Fibroblast of lung (primary cell): ENCODE data around the gene MATN4. TPM values are rescaled to one million over a fixed set of nuclear protein-coding genes. Genes with fewer than 3 reads are reported as not detected.
A peak's percentile ranks its signal among the peaks of the same experiment; 100 is the strongest.

Source experiments
- DNase-seq, 2 donors: peaks; one replicate each; pipeline versions ENCODE4 v3.0.0 to v3.0.0-alpha.2; 2010; ENCODE audit warnings: low read depth in 2 of 2
- H2AFZ ChIP-seq: 2 replicates; pipeline ENCODE4 v1.5.1; 2012; ENCODE audit warnings: low read length, control low read depth, inconsistent platforms
- H3K27ac ChIP-seq: 2 replicates; pipeline ENCODE4 v1.5.1; 2011; ENCODE audit warnings: low read length, control low read depth; ENCODE audit not compliant: insufficient read depth
- H3K27me3 ChIP-seq: 2 replicates; pipeline ENCODE4 v1.5.1; 2011; ENCODE audit warnings: mild to moderate bottlenecking, low read length; ENCODE audit not compliant: control insufficient read depth, insufficient read depth
- H3K36me3 ChIP-seq: 2 replicates; pipeline ENCODE4 v1.5.1; 2011; ENCODE audit warnings: low read length; ENCODE audit not compliant: control insufficient read depth, insufficient read depth
- H3K4me1 ChIP-seq: 2 replicates; pipeline ENCODE4 v1.5.1; 2011; ENCODE audit warnings: low read length; ENCODE audit not compliant: control insufficient read depth, insufficient read depth; ENCODE audit errors: extremely low read depth
- H3K4me2 ChIP-seq: 2 replicates; pipeline ENCODE4 v1.5.1; 2011; ENCODE audit warnings: low read length, control low read depth; ENCODE audit not compliant: insufficient read depth; ENCODE audit errors: extremely low read depth
- H3K4me3 ChIP-seq, 4 experiments: fragments of 200-600 bp in 1 of 4; sonication (generic) in 1 of 4; replicated peaks in 1 of 4; 2 replicates each; pipeline ENCODE4 v1.5.1; 2011 to 2016; ENCODE audit warnings: low read length in 4 of 4, low read depth in 3 of 4, mild to moderate bottlenecking in 3 of 4, control low read depth in 2 of 4, inconsistent platforms in 1 of 4, mixed read lengths in 1 of 4; ENCODE audit not compliant: insufficient read depth in 1 of 4; ENCODE audit errors: control extremely low read depth in 1 of 4
- H3K79me2 ChIP-seq: 2 replicates; pipeline ENCODE4 v1.5.1; 2012; ENCODE audit warnings: mild to moderate bottlenecking, low read length, inconsistent platforms; ENCODE audit not compliant: control insufficient read depth, insufficient read depth
- H3K9ac ChIP-seq: 2 replicates; pipeline ENCODE4 v1.5.1; 2011; ENCODE audit warnings: mild to moderate bottlenecking, low read length, control low read depth; ENCODE audit not compliant: insufficient read depth
- H3K9me3 ChIP-seq: 2 replicates; pipeline ENCODE4 v1.5.1; 2012; ENCODE audit warnings: low read depth, low read length; ENCODE audit not compliant: control insufficient read depth, insufficient read depth
- H4K20me1 ChIP-seq: 2 replicates; pipeline ENCODE4 v1.5.1; 2011; ENCODE audit warnings: low read length; ENCODE audit not compliant: control insufficient read depth, insufficient read depth; ENCODE audit errors: extremely low read depth
- CTCF ChIP-seq, 2 donors: IDR thresholded peaks in 1 of 2; conservative IDR thresholded peaks in 1 of 2; 1 replicate in 1 of 2; 2 replicates in 1 of 2; pipeline ENCODE4 v1.5.1; 2011 to 2012; ENCODE audit warnings: low read length in 2 of 2, control low read depth in 1 of 2, inconsistent platforms in 1 of 2, low read depth in 1 of 2, mild to moderate bottlenecking in 1 of 2
- EZH2 ChIP-seq: IDR thresholded peaks from 2 replicates; pipeline ENCODE4 v1.5.1; 2012; ENCODE audit warnings: low read length, control low read depth, mild to moderate bottlenecking; ENCODE audit errors: missing control alignments
- polyA plus RNA-seq, 2 donors: library from polyadenylated mRNA; depleted of rRNA in 1 of 2; stranded (reverse) in 1 of 2; unstranded in 1 of 2; fragments of >200 nt; gene quantifications; 2 replicates each; pipeline ENCODE4 v1.2.1, GENCODE V29; 2011 to 2012; ENCODE audit warnings: missing spikeins in 1 of 2
- total RNA-seq: library from RNA; depleted of rRNA; stranded (reverse); fragments of >200 nt; gene quantifications from 2 replicates; pipeline ENCODE4 v1.2.1, GENCODE V29; 2014

The MATN4 gene
- total and polyA plus RNA-seq, 2 donors (not counting 1 experiment from before 2014, with no cell fraction given): under 0.01 to 0.06 TPM

GRCh38 chr20:45322952-45323383 is 14.9 kb upstream of the MATN4 start:
- Histone ChIP-seq H3K9me3 (no peaks in the 10 kb centered on the region), H3K27ac (no peak overlapping the region), H4K20me1 (no peaks in the 10 kb centered on the region), H3K4me1 (no peaks in the 10 kb centered on the region), H2AFZ (no peak overlapping the region), H3K9ac (no peak overlapping the region), H3K79me2 (no peaks in the 10 kb centered on the region), H3K36me3 (peaks cover 10% of the 10 kb centered on the region), H3K27me3 (no peaks in the 10 kb centered on the region), H3K4me3 (no peak overlapping the region), H3K4me2 (no peak overlapping the region)
- no peak for TF ChIP-seq EZH2
- TF ChIP-seq CTCF (conservative IDR thresholded peaks at IDR 0.05 in 1 of 2, IDR thresholded peaks at IDR 0.05 in 1 of 2; ENCODE audit: low read depth in 1 of 2, low read length in 2 of 2): no peak
- peak; percentile 27 to 58 for DNase-seq

- H3K4me2 ChIP-seq: no peak overlapping the region
- H3K4me1 ChIP-seq: no peaks in the 10 kb centered on the region
- no peak overlapping the region for H3K4me3 ChIP-seq
- DNase-seq: no peak
- H3K27ac ChIP-seq: no peak overlapping the region
- peaks cover 3% of the 10 kb centered on the region for H3K36me3 ChIP-seq
- H2AFZ ChIP-seq: no peak overlapping the region
- no peaks in the 10 kb centered on the region for H4K20me1 ChIP-seq
- no peaks in the 10 kb centered on the region for H3K9me3 ChIP-seq
- TF ChIP-seq EZH2: no peak
- TF ChIP-seq CTCF (conservative IDR thresholded peaks at IDR 0.05 in 1 of 2, IDR thresholded peaks at IDR 0.05 in 1 of 2; ENCODE audit: low read depth in 1 of 2, low read length in 2 of 2): no peak
- H3K9ac ChIP-seq: no peak overlapping the region
- H3K79me2 ChIP-seq: no peaks in the 10 kb centered on the region
- peaks cover 12% of the 10 kb centered on the region for H3K27me3 ChIP-seq
Observed at GRCh38 chr20:45320948-45321595, 13.0 kb upstream of the MATN4 start.

GRCh38 chr20:45318948-45319347 is 10.8 kb upstream of the MATN4 start:
- Histone ChIP-seq H2AFZ (no peak overlapping the region), H3K27me3 (peaks cover 17% of the 10 kb centered on the region), H3K27ac (no peak overlapping the region), H3K4me3 (no peak overlapping the region), H3K79me2 (no peaks in the 10 kb centered on the region), H3K9ac (no peak overlapping the region), H3K4me1 (no peaks in the 10 kb centered on the region), H3K4me2 (no peak overlapping the region), H4K20me1 (no peaks in the 10 kb centered on the region), H3K36me3 (no peaks in the 10 kb centered on the region), H3K9me3 (no peaks in the 10 kb centered on the region)
- TF ChIP-seq EZH2 (no peak), CTCF (conservative IDR thresholded peaks at IDR 0.05 in 1 of 2, IDR thresholded peaks at IDR 0.05 in 1 of 2; ENCODE audit: low read depth in 1 of 2, low read length in 2 of 2) (no peak)
- no peak for DNase-seq
